Calu3 (cell line): Measurements from ENCODE around the gene DENND11. TPM values are rescaled to one million over a fixed set of nuclear protein-coding genes. Genes with fewer than 3 reads are reported as not detected.
"Not testable (repeated sequence)": the region's sequence is repeated elsewhere in the genome, so short reads cannot be mapped to it uniquely, and the experiment has no call there.

Source experiments
- BruUV-seq: library from RNA; stranded (reverse); fragments of 400-500 nt; replicated peaks from 2 replicates; lab custom pipeline; 2021; lab: Mats Ljungman, UMichigan
- CTCF ChIA-PET: fragments of 300-600 bp; sonication (Branson Sonifier 250); formaldehyde crosslinking; loops from one replicate; lab custom pipeline; 2022; ENCODE audit warnings: antibody characterized with exemption; lab: Charles Lee
- DNase-seq: peaks from one replicate; pipeline ENCODE4 v3.0.0; 2022
- H3K27ac Mint-ChIP-seq: one replicate; pipeline ENCODE4 v1.8.0; 2022; ENCODE audit warnings: mixed read lengths; ENCODE audit not compliant: unreplicated experiment
- H3K27me3 Mint-ChIP-seq: one replicate; pipeline ENCODE4 v1.8.0; 2022; ENCODE audit warnings: mixed read lengths; ENCODE audit not compliant: unreplicated experiment
- H3K36me3 Mint-ChIP-seq: one replicate; pipeline ENCODE4 v1.8.0; 2022; ENCODE audit warnings: mild to moderate bottlenecking, moderate library complexity, mixed read lengths; ENCODE audit not compliant: insufficient read depth, unreplicated experiment
- H3K4me1 Mint-ChIP-seq: one replicate; pipeline ENCODE4 v1.8.0; 2022; ENCODE audit warnings: mild to moderate bottlenecking, low read depth, mixed read lengths; ENCODE audit not compliant: unreplicated experiment
- H3K4me3 Mint-ChIP-seq: one replicate; pipeline ENCODE4 v1.8.0; 2022; ENCODE audit warnings: mild to moderate bottlenecking, low read depth, moderate library complexity, mixed read lengths; ENCODE audit not compliant: unreplicated experiment
- H3K9me3 Mint-ChIP-seq: one replicate; pipeline ENCODE4 v1.8.0; 2022; ENCODE audit warnings: low read depth, mixed read lengths; ENCODE audit not compliant: unreplicated experiment
- CTCF ChIP-seq: fragments of 200-600 bp; IDR thresholded peaks from one replicate; pipeline ENCODE4 v1.8.0; 2022; ENCODE audit warnings: antibody characterized with exemption; ENCODE audit not compliant: unreplicated experiment
- intact Hi-C: fragments of 100-400 bp; cut with micrococcal nuclease; formaldehyde crosslinking; loops from one replicate; pipeline ENCODE4 v1.10.0; 2022; ENCODE audit not compliant: unreplicated experiment
- total RNA-seq: library from RNA; stranded (reverse); gene quantifications from 2 replicates; pipeline ENCODE4 v1.2.3, GENCODE V29; 2022

The DENND11 gene
- total RNA-seq, 1 experiment from 2014 or later, result 26.5 TPM

GRCh38 chr7:141695803-141696289, 6.1 kb downstream of the DENND11 start:
- BruUV-seq, result no TSS peak
- no peak overlapping the region for H3K4me3 Mint-ChIP-seq
- TF ChIP-seq CTCF, result no peak
- intact Hi-C loops, result no loop called here
- H3K36me3 Mint-ChIP-seq, result no peaks in the 10 kb centered on the region
- H3K27me3 Mint-ChIP-seq, result no peaks in the 10 kb centered on the region
- H3K9me3 Mint-ChIP-seq, result no peaks in the 10 kb centered on the region
- no peak for DNase-seq
- peaks cover 42% of the 10 kb centered on the region for H3K4me1 Mint-ChIP-seq
- CTCF ChIA-PET, result no interaction called here
- no peak overlapping the region for H3K27ac Mint-ChIP-seq

- CTCF ChIA-PET, result interaction anchor here (0.7 kb wide), 1 partner anchor 12 kb away, joined by 3 read pairs; no protein-coding TSS in a partner anchor
- no peak for TF ChIP-seq CTCF
- H3K4me1 Mint-ChIP-seq, result peaks cover 14% of the 10 kb centered on the region
- H3K27ac Mint-ChIP-seq, result no peak overlapping the region
- no peak overlapping the region for H3K4me3 Mint-ChIP-seq
- no peaks in the 10 kb centered on the region for H3K9me3 Mint-ChIP-seq
- intact Hi-C loops, result no loop called here
- no peaks in the 10 kb centered on the region for H3K36me3 Mint-ChIP-seq
- no TSS peak for BruUV-seq
- no peak for DNase-seq
- no peaks in the 10 kb centered on the region for H3K27me3 Mint-ChIP-seq
Measured at GRCh38 chr7:141693082-141693481, 8.9 kb downstream of the DENND11 start.

GRCh38 chr7:141691961-141692360, 10.0 kb downstream of the DENND11 start:
- CTCF ChIA-PET, result no interaction called here
- H3K9me3 Mint-ChIP-seq, result no peaks in the 10 kb centered on the region

GRCh38 chr7:141691540-141691939, 10.4 kb downstream of the DENND11 start:
- peaks cover 12% of the 10 kb centered on the region for H3K4me1 Mint-ChIP-seq
- no peak for DNase-seq
- H3K9me3 Mint-ChIP-seq, result no peaks in the 10 kb centered on the region
- H3K4me3 Mint-ChIP-seq, result no peak overlapping the region
- H3K36me3 Mint-ChIP-seq, result no peaks in the 10 kb centered on the region
- intact Hi-C loops, result no loop called here
- BruUV-seq, result no TSS peak
- H3K27me3 Mint-ChIP-seq, result no peaks in the 10 kb centered on the region
- TF ChIP-seq CTCF, result no peak
- H3K27ac Mint-ChIP-seq, result no peak overlapping the region
- CTCF ChIA-PET, result no interaction called here

More at GRCh38 chr7:141691961-141692360, 10.0 kb downstream of the DENND11 start:
- intact Hi-C loops, result no loop called here
- Mint-ChIP-seq H3K27me3 (no peaks in the 10 kb centered on the region), H3K27ac (no peak overlapping the region), H3K4me3 (no peak overlapping the region), H3K36me3 (no peaks in the 10 kb centered on the region), H3K4me1 (peaks cover 14% of the 10 kb centered on the region)
- no TSS peak for BruUV-seq
- no peak for DNase-seq
- no peak for TF ChIP-seq CTCF

- H3K36me3 Mint-ChIP-seq, H3K27ac Mint-ChIP-seq, H3K4me1 Mint-ChIP-seq, H3K4me3 Mint-ChIP-seq, CTCF ChIA-PET, H3K9me3 Mint-ChIP-seq, DNase-seq, H3K27me3 Mint-ChIP-seq, intact Hi-C loops, BruUV-seq: not testable (repeated sequence)
Measured at GRCh38 chr7:141689072-141689825, 12.7 kb downstream of the DENND11 start.
